NCI-H1105 treated with DMSO at 0.1 percent for 48 hours (cell line): ENCODE results near the gene ANKRD11.
"Not testable (repeated sequence)": the region's sequence is repeated elsewhere in the genome, so short reads cannot be mapped to it uniquely, and the experiment has no call there.

ENCODE experiments used
- DNase-seq: peaks from one replicate; lab custom pipeline; 2025; lab: John Stamatoyannopoulos, UW

The ANKRD11 gene

GRCh38 chr16:89314854-89315253 lies 175.5 kb downstream of the ANKRD11 start:
- DNase-seq: no peak

GRCh38 chr16:89314357-89314756 lies 176.0 kb downstream of the ANKRD11 start:
- DNase-seq: no peak

- DNase-seq: no peak
Observed at GRCh38 chr16:89313583-89313982, 176.8 kb downstream of the ANKRD11 start.

DNA sequence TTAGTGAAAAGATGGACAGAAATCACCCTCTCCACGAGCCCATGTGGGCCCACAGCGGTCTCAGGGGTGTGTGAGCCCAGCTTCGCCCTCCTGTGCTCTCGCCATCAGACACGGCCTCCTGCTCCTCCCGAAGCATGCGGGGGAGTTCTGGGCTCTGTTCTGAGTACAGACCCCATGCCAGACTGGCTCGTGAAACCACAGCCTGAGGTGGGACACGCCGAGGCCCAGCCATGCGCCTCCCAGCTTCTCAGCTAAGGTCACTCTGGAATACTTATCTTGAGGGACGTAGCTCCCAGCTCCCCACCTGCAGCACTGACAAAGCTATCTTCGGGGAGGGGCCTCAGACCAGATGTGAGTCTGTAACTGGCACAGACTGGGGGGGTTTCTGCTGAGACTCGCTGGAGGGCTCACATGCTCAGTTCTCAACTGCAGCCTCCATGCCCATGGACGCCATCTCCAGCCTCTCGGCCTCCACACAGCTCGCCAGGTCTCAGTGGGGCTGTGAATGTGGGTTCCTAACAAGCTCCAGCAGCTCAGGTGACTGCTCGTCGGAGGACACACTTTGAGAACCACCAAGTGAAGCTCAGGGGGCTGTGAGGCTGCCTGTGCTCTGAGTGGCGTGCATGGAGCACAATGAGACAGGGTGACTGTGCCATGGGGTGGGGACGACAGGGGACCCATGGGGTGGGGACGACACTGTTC lies 177.6 kb downstream of the ANKRD11 start:
- no peak for DNase-seq

- no peak for DNase-seq
Observed at GRCh38 chr16:89312194-89312593, 178.2 kb downstream of the ANKRD11 start.

GRCh38 chr16:89311636-89312035 lies 178.7 kb downstream of the ANKRD11 start:
- no peak for DNase-seq

DNA sequence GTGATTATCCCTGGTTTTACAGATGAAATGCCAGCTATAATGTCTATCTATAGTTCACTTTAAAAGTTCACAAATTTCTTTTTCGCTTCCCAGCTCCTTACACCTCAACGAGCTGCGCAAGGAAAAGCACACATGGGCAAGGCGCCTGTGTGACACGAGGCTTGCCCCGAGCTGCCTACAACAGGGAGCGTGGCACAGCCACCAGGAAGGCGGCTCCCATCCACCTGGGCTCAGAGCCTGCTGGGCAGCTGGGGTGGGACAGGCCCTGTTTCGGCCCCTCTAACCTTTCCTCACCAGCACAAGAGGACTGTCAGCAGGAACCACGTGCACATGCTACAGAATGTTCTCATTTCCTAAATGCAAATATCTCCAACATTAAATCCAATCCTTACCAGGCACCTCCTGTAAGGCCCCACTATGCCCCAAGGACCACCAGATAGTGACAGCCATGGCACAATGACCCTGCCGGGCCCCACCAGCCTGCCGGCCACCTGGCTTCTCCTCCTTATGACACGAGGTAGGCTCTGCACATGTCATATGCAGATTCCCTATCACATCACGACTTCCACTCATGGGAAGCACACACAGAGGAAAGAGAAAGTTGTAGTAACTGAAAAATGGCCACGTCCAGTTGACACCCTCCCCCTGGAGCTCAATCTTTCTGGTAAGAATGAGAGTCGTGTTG lies 180.8 kb downstream of the ANKRD11 start:
- no peak for DNase-seq

DNA sequence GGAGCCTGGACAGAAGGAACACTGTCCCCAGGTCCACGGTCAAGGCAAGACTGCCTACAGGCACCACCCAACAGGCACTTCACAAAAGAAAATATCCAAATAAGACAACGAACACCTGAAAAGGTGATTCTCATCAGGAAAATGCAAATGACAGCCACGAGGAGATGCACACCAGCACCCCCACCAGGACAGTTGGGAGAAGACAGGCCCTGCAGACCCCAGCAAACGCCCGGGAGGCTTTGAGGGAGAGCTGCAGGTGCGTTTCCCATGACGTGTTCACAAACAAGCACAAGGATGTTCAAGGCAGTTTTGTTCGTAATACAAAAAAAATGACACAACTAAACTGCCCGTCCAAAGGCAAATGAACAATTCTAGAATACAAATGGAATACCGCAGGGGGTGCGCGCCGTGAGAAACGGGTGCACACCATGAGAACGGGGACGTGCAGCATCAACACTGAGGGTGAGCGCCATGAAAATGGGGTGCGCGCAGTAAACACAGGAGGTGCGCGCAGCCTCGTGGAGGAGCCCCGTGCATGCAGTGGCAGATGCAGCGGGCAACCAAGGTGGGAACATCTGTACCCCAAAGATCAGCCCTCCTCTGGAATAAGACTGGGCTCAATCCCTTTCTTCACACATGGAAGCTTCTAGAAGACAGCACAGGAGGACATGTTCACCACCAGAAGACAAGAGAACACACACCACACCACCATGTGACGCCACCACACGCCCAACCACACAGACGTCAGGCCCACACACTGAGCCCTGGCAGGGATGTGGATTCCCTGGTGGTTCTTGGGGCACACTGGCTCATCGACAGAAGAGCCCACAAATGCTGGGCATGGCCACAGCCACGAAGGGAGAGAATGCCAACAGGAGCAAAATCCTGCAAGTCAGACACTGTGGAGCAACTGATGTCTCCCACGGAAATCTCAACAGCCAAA lies 181.7 kb downstream of the ANKRD11 start:
- DNase-seq: no peak

DNA sequence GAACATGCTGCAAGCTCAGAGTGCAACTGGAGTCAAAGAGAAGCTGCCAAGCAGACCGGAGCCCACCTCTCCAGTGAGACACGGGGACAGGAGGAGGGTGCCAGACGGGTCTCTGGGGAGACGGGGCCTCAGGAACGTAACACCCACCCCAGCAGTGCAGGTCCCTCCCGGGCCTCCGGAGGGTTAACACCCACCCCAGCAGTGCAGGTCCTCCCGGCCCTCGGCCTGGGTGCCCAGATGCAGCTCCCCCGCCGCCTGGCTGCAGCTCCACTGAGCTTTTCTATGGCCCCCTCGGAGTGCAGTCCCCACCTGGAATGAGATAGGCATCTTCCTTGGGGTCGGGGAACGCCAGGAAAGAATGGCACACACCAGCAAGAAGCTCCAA lies 182.9 kb downstream of the ANKRD11 start:
- DNase-seq: no peak

GRCh38 chr16:89306457-89307420 lies 183.6 kb downstream of the ANKRD11 start:
- not testable (repeated sequence) for DNase-seq

- no peak for DNase-seq
Observed at GRCh38 chr16:89304941-89305705, 185.2 kb downstream of the ANKRD11 start.

- no peak for DNase-seq
Observed at GRCh38 chr16:89304181-89304851, 186.0 kb downstream of the ANKRD11 start.

DNA sequence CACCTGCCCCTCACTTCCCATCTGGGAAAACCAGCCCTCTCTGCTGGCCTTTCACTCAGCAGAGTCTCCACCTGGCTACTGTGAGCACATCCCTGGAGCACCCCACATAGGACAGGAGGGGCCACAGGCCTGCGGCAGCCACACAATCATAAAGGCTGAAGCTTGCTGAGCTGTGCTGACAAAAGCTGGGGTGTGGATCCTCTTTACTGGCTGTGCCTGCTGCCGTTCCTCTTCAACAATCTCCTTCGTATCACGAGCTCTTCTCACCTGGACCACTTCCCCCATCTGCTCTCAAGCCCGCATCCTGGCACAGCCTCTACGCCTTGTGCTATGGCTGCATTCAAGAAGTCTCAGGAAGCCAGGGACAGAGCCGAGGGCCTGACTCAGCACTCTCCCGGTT lies 186.7 kb downstream of the ANKRD11 start:
- no peak for DNase-seq

GRCh38 chr16:89300976-89301360 lies 189.4 kb downstream of the ANKRD11 start:
- no peak for DNase-seq

- DNase-seq: no peak
Observed at GRCh38 chr16:89300311-89300975, 189.9 kb downstream of the ANKRD11 start.

- not testable (repeated sequence) for DNase-seq
Observed at GRCh38 chr16:89299357-89300111, 190.8 kb downstream of the ANKRD11 start.

DNA sequence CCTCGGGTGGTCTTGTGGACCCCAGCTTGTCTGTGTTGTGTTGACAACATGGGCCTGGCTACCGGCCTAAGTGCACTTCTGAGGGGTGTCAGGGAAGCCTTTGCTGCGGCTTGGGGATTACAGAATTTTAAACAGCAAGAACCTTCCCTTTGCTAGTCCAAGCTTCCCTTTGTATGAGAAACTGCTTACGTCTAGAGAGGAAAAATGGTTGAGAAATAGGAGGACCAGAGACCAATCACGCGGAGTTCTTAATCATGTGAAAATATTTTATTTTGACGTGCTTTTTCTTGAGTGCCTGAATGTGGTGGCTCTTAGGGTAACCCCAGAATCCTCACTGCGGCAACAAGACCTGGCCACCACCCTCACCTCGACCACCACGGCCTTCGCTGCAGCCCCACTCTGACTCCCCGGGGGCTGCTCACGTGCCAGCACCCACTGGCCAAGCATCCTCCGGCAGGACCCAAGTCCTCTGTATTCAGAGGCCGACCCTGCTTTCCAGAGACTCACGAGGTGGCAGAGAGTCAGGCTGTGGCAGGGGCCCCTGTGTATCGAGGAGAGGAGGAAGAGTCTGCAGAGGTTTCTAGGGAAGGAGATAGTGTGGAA lies 191.6 kb downstream of the ANKRD11 start:
- DNase-seq: no peak

DNA sequence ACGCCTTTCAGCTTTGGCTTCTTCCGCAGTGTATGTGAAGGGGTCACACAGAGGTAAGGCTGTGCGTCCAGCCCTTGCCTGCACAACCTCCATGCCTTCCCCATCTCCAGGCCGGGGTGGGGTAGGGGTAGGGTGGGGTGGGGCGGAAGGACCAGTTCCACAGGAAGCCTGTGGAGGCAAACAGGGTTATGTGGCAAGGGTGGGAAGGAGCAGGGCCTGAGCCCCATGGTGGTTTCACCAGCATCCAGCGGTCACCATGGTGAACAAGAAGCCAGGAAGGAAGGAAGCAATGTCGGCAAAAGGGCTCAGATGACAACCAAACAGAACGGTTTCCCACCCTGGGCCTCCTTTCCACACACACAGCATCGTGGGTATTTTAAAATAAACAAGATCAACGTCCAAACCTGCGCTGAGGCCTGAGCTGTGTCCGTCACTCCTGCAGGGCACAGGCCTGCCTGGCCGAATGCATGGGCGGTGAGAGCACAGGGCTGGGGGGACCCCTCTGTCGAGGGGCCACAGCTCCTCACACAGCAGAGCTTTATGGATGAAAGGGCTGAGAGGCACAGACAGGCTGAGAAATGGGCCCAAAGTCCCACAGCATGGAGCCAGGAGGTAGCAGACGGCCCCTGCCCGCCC lies 192.3 kb downstream of the ANKRD11 start:
- no peak for DNase-seq
